Measurements from ENCODE around the gene PCNX2.
A peak's percentile ranks its signal among the peaks of the same experiment; 100 is the strongest.

Gene PCNX2

GRCh38 chr1:233127157-233127556, 168.4 kb downstream of the PCNX2 start:
- Histone ChIP-seq H4K12ac (ENCODE audit: low read depth, low read length) (no peak overlapping the region), H3K36me3 (ENCODE audit: control insufficient read depth in 1 of 2, insufficient read depth in 2 of 2, low read length in 2 of 2) (no peaks in the 10 kb centered on the region), H4K91ac (ENCODE audit: low read depth, low read length) (no peak overlapping the region), H3K27ac (ENCODE audit: low read depth, low read length) (no peak overlapping the region), H2BK120ac (ENCODE audit: insufficient read depth, low read length, poor library complexity) (no peak overlapping the region), H3K4ac (ENCODE audit: low read depth, low read length) (no peak overlapping the region), H3K4me1 (ENCODE audit: control insufficient read depth in 1 of 2, insufficient read depth in 2 of 2, low read length in 2 of 2) (no peaks in the 10 kb centered on the region), H2AFZ (ENCODE audit: insufficient read depth, low read length, poor library complexity) (no peak overlapping the region), H4K8ac (ENCODE audit: low read depth, low read length) (peak overlapping the region; percentile 11), H3K9me3 (ENCODE audit: insufficient read depth, low read depth, low read length) (peaks cover 2% of the 10 kb centered on the region), H2AK5ac (ENCODE audit: low read length) (no peak overlapping the region), H3K9ac (ENCODE audit: low read length) (no peak overlapping the region), H3K4me3 (ENCODE audit: low read depth, low read length) (no peak overlapping the region), H2BK5ac (ENCODE audit: low read depth, low read length, poor library complexity) (no peak overlapping the region), H3K18ac (ENCODE audit: low read length) (no peak overlapping the region), H3K23ac (ENCODE audit: low read length) (no peak overlapping the region), H3K4me2 (ENCODE audit: low read length) (no peak overlapping the region), H3K79me2 (ENCODE audit: control insufficient read depth, insufficient read depth, low read length, poor library complexity) (no peaks in the 10 kb centered on the region), H3K14ac (ENCODE audit: low read length) (no peak overlapping the region), H2BK12ac (ENCODE audit: low read length) (peak overlapping the region; percentile 11), H3K27me3 (ENCODE audit: insufficient read depth, low read length) (no peaks in the 10 kb centered on the region), H3K79me1 (ENCODE audit: low read length) (no peaks in the 10 kb centered on the region)
- peak in 1 of 2 donors; percentile 5 for DNase-seq
- WGBS (ENCODE audit: extremely low coverage, insufficient coverage, insufficient read length): no CpG with 5 or more reads among the region's 7 CpGs

- Histone ChIP-seq H3K23ac (ENCODE audit: low read length) (no peak overlapping the region), H4K8ac (ENCODE audit: low read depth, low read length) (no peak overlapping the region), H3K14ac (ENCODE audit: low read length) (no peak overlapping the region), H4K91ac (ENCODE audit: low read depth, low read length) (no peak overlapping the region), H2BK120ac (ENCODE audit: insufficient read depth, low read length, poor library complexity) (no peak overlapping the region), H3K36me3 (ENCODE audit: control insufficient read depth in 1 of 2, insufficient read depth in 2 of 2, low read length in 2 of 2) (no peaks in the 10 kb centered on the region), H3K4me1 (ENCODE audit: control insufficient read depth in 1 of 2, insufficient read depth in 2 of 2, low read length in 2 of 2) (no peaks in the 10 kb centered on the region), H2BK5ac (ENCODE audit: low read depth, low read length, poor library complexity) (no peak overlapping the region), H3K9ac (ENCODE audit: low read length) (no peak overlapping the region), H3K79me2 (ENCODE audit: control insufficient read depth, insufficient read depth, low read length, poor library complexity) (no peaks in the 10 kb centered on the region), H3K4me2 (ENCODE audit: low read length) (no peak overlapping the region), H3K4ac (ENCODE audit: low read depth, low read length) (no peak overlapping the region), H3K4me3 (ENCODE audit: low read depth, low read length) (no peak overlapping the region), H2AFZ (ENCODE audit: insufficient read depth, low read length, poor library complexity) (no peak overlapping the region), H3K9me3 (ENCODE audit: insufficient read depth, low read depth, low read length) (no peaks in the 10 kb centered on the region), H4K12ac (ENCODE audit: low read depth, low read length) (no peak overlapping the region), H3K27me3 (ENCODE audit: insufficient read depth, low read length) (no peaks in the 10 kb centered on the region), H2AK5ac (ENCODE audit: low read length) (no peak overlapping the region), H2BK12ac (ENCODE audit: low read length) (no peak overlapping the region), H3K79me1 (ENCODE audit: low read length) (no peaks in the 10 kb centered on the region), H3K27ac (ENCODE audit: low read depth, low read length) (no peak overlapping the region), H3K18ac (ENCODE audit: low read length) (no peak overlapping the region)
- no CpG with 5 or more reads among the region's 2 CpGs for WGBS (ENCODE audit: extremely low coverage, insufficient coverage, insufficient read length)
- no peak for DNase-seq
Observed at GRCh38 chr1:233122779-233123178, 172.7 kb downstream of the PCNX2 start.

GRCh38 chr1:233121947-233122559, 173.5 kb downstream of the PCNX2 start:
- Histone ChIP-seq H3K4me2 (ENCODE audit: low read length) (no peak overlapping the region), H4K8ac (ENCODE audit: low read depth, low read length) (no peak overlapping the region), H2AFZ (ENCODE audit: insufficient read depth, low read length, poor library complexity) (no peak overlapping the region), H3K18ac (ENCODE audit: low read length) (no peak overlapping the region), H2BK120ac (ENCODE audit: insufficient read depth, low read length, poor library complexity) (no peak overlapping the region), H3K23ac (ENCODE audit: low read length) (no peak overlapping the region), H2AK5ac (ENCODE audit: low read length) (no peak overlapping the region), H4K91ac (ENCODE audit: low read depth, low read length) (no peak overlapping the region), H3K4ac (ENCODE audit: low read depth, low read length) (no peak overlapping the region), H3K4me1 (ENCODE audit: control insufficient read depth in 1 of 2, insufficient read depth in 2 of 2, low read length in 2 of 2) (no peaks in the 10 kb centered on the region), H3K79me2 (ENCODE audit: control insufficient read depth, insufficient read depth, low read length, poor library complexity) (no peaks in the 10 kb centered on the region), H2BK5ac (ENCODE audit: low read depth, low read length, poor library complexity) (no peak overlapping the region), H3K9ac (ENCODE audit: low read length) (no peak overlapping the region), H3K4me3 (ENCODE audit: low read depth, low read length) (no peak overlapping the region), H3K27me3 (ENCODE audit: insufficient read depth, low read length) (no peaks in the 10 kb centered on the region), H3K9me3 (ENCODE audit: insufficient read depth, low read depth, low read length) (no peaks in the 10 kb centered on the region), H4K12ac (ENCODE audit: low read depth, low read length) (no peak overlapping the region), H3K14ac (ENCODE audit: low read length) (no peak overlapping the region), H3K79me1 (ENCODE audit: low read length) (no peaks in the 10 kb centered on the region), H3K27ac (ENCODE audit: low read depth, low read length) (no peak overlapping the region), H3K36me3 (ENCODE audit: control insufficient read depth in 1 of 2, insufficient read depth in 2 of 2, low read length in 2 of 2) (no peaks in the 10 kb centered on the region), H2BK12ac (ENCODE audit: low read length) (no peak overlapping the region)
- no CpG with 5 or more reads among the region's 1 CpG for WGBS (ENCODE audit: extremely low coverage, insufficient coverage, insufficient read length)
- no peak for DNase-seq

- H3K9ac ChIP-seq (ENCODE audit: low read length): no peak overlapping the region
- DNase-seq: peak in 1 of 2 donors; percentile 8
- H2AK5ac ChIP-seq (ENCODE audit: low read length): peak overlapping the region; percentile 17
- H4K91ac ChIP-seq (ENCODE audit: low read depth, low read length): peak overlapping the region; percentile 84
- H2BK12ac ChIP-seq (ENCODE audit: low read length): peak overlapping the region; percentile 55
- peak overlapping the region; percentile 36 for H2BK120ac ChIP-seq (ENCODE audit: insufficient read depth, low read length, poor library complexity)
- peaks cover 7 to 18% of the 10 kb centered on the region in 2 experiments for H3K4me1 ChIP-seq (ENCODE audit: control insufficient read depth in 1 of 2, insufficient read depth in 2 of 2, low read length in 2 of 2)
- H3K79me1 ChIP-seq (ENCODE audit: low read length): peaks cover 26% of the 10 kb centered on the region
- H3K27me3 ChIP-seq (ENCODE audit: insufficient read depth, low read length): no peaks in the 10 kb centered on the region
- peak overlapping the region; percentile 2 for H3K18ac ChIP-seq (ENCODE audit: low read length)
- no peaks in the 10 kb centered on the region for H3K9me3 ChIP-seq (ENCODE audit: insufficient read depth, low read depth, low read length)
- no CpG with 5 or more reads among the region's 5 CpGs for WGBS (ENCODE audit: extremely low coverage, insufficient coverage, insufficient read length)
- no peak overlapping the region for H3K4me3 ChIP-seq (ENCODE audit: low read depth, low read length)
- H3K36me3 ChIP-seq (ENCODE audit: control insufficient read depth in 1 of 2, insufficient read depth in 2 of 2, low read length in 2 of 2): no peaks in the 10 kb centered on the region
- no peak overlapping the region for H4K12ac ChIP-seq (ENCODE audit: low read depth, low read length)
- peak overlapping the region; percentile 6 for H3K4ac ChIP-seq (ENCODE audit: low read depth, low read length)
- peaks cover 5% of the 10 kb centered on the region for H3K79me2 ChIP-seq (ENCODE audit: control insufficient read depth, insufficient read depth, low read length, poor library complexity)
- H3K23ac ChIP-seq (ENCODE audit: low read length): no peak overlapping the region
- peak overlapping the region; percentile 42 for H2BK5ac ChIP-seq (ENCODE audit: low read depth, low read length, poor library complexity)
- H4K8ac ChIP-seq (ENCODE audit: low read depth, low read length): peak overlapping the region; percentile 84
- H3K14ac ChIP-seq (ENCODE audit: low read length): peak overlapping the region; percentile 36
- H2AFZ ChIP-seq (ENCODE audit: insufficient read depth, low read length, poor library complexity): no peak overlapping the region
- H3K27ac ChIP-seq (ENCODE audit: low read depth, low read length): peak overlapping the region; percentile 93
- H3K4me2 ChIP-seq (ENCODE audit: low read length): no peak overlapping the region
Observed at GRCh38 chr1:233114860-233115259, 180.7 kb downstream of the PCNX2 start.
